Adrenal gland (tissue), 12 donors: ENCODE measurements around the gene ADPRS. TPM values are rescaled to one million over a fixed set of nuclear protein-coding genes. Genes with fewer than 3 reads are reported as not detected.

Experiments
- DNase-seq, 7 donors: peaks; one replicate each; pipeline ENCODE4 v3.0.0-alpha.2; 2019 to 2020
- H3K27ac ChIP-seq, 5 donors: fragments of 200-600 bp; sonication (generic) in 4 of 5; 1 replicate in 3 of 5; 2 replicates in 2 of 5; pipeline versions ENCODE4 v1.5.1 to v1.8.0; 2016 to 2020; ENCODE audit warnings: mild to moderate bottlenecking in 1 of 5
- H3K27me3 ChIP-seq: fragments of 200-600 bp; 2 replicates; pipeline ENCODE4 v1.8.0; 2021
- H3K36me3 ChIP-seq, 2 donors: fragments of 200-600 bp; replicated peaks in 1 of 2; 1 replicate in 1 of 2; 2 replicates in 1 of 2; pipeline versions ENCODE4 v1.5.1 to v1.8.0; 2018 to 2022
- H3K4me1 ChIP-seq, 2 donors: fragments of 200-600 bp; replicated peaks in 1 of 2; 1 replicate in 1 of 2; 2 replicates in 1 of 2; pipeline versions ENCODE4 v1.5.1 to v1.8.0; 2018 to 2021
- H3K4me3 ChIP-seq, 4 donors: fragments of 200-600 bp; sonication (generic) in 3 of 4; one replicate each; pipeline ENCODE4 v1.5.1; 2016 to 2018
- H3K9me3 ChIP-seq, 3 donors: fragments of 200-600 bp; sonication (generic) in 1 of 3; replicated peaks in 1 of 3; 1 replicate in 2 of 3; 2 replicates in 1 of 3; pipeline versions ENCODE4 v1.5.1 to v1.8.0; 2016 to 2021
- CTCF ChIP-seq, 6 experiments: fragments of 450-650 bp in 4 of 6; fragments of 200-600 bp in 2 of 6; sonication (generic) in 1 of 6; IDR thresholded peaks; 1 replicate in 5 of 6; 2 replicates in 1 of 6; pipeline versions ENCODE4 v1.5.1 to v1.8.0; 2016 to 2021; ENCODE audit warnings: antibody characterized with exemption in 6 of 6, mild to moderate bottlenecking in 2 of 6, moderate library complexity in 1 of 6
- POLR2A ChIP-seq, 2 donors: fragments of 450-650 bp; IDR thresholded peaks; one replicate each; pipeline ENCODE4 v1.6.1; 2017; ENCODE audit warnings: antibody characterized with exemption in 2 of 2, mild to moderate bottlenecking in 2 of 2, moderate library complexity in 1 of 2
- WGBS, 4 donors: extraction: QIAGEN DNeasy Blood & Tissue Kit in 2 of 4; methylation state at CpG; one replicate each; pipeline versions ENCODE4 v1.1.5 to v1.1.7; 2013 to 2017; 5-methylcytosine and 5-hydroxymethylcytosine counted together
- intact Hi-C, 2 donors: fragments of 100-400 bp; cut with DNase I; formaldehyde crosslinking; loops; one replicate each; pipeline versions ENCODE4 v1.14.1 to v1.15.0; 2022 to 2023
- polyA plus RNA-seq, 3 donors: library from polyadenylated mRNA; stranded (reverse); fragments of 200-250 nt in 2 of 3; fragments of 350-450 nt in 1 of 3; fragmentation: Illumina TruSeq in 1 of 3; extraction: RNeasy Lipid Tissue Mini Kit (QIAGEN cat#74804) in 1 of 3; gene quantifications; one replicate each; pipeline ENCODE4 v1.2.3, GENCODE V29; 2013 to 2014
- total RNA-seq, 9 donors: library from RNA; depleted of rRNA in 4 of 9; stranded (reverse); fragments of >200 nt in 4 of 9; fragments of 120-200 nt in 1 of 9; fragmentation: NEBNext Ultra II Directional in 1 of 9; extraction: Animal tissue kit (Norgen Biotek cat#: 25700) in 1 of 9; gene quantifications; one replicate each; pipeline versions ENCODE4 v1.1.0 to v1.2.4, GENCODE V29; 2013 to 2023
- donor health status: healthy with polysubstance abuse.
- donor health status: Bipolar disorder and iron deficiency.
- donor health status: DM: yes; HTN: yes; CAD: no.
- donor health status: DM: no; HTN: no; CAD: no.
- donor health status: DM: no; HTN: no; CAD: no.
- donor health status: DM: yes; HTN: yes; CAD: no.

ADPRS gene
- total and polyA plus RNA-seq, 12 donors = 40.1 to 84.5 (median 52.1) TPM

- Histone ChIP-seq H3K36me3 (no peaks in the 10 kb centered on the region), H3K4me3 (no peak overlapping the region), H3K4me1 (no peaks in the 10 kb centered on the region), H3K9me3 (no peaks in the 10 kb centered on the region), H3K27me3 (no peaks in the 10 kb centered on the region), H3K27ac (no peak overlapping the region)
- TF ChIP-seq CTCF (IDR thresholded peaks at IDR 0.05) (no peak), POLR2A (IDR thresholded peaks at IDR 0.05) (no peak)
- intact Hi-C loops = no loop called here
- DNase-seq = no peak
- 80 to 88% (median 86%) methylated on average over 14 of the region's 14 CpGs for WGBS, 4 donors
These were observed 19.6 kb downstream of the ADPRS start for GRCh38 chr1:36108314-36108713.

GRCh38 chr1:36109041-36109679 is 20.5 kb downstream of the ADPRS start:
- no peak for DNase-seq
- no peak for TF ChIP-seq CTCF (IDR thresholded peaks at IDR 0.05)
- TF ChIP-seq POLR2A (IDR thresholded peaks at IDR 0.05) = no peak
- H3K27ac ChIP-seq = no peak overlapping the region
- H3K4me3 ChIP-seq = no peak overlapping the region
- no peaks in the 10 kb centered on the region for H3K9me3 ChIP-seq
- 84 to 95% (median 88%) methylated on average over 8 to 11 of the region's 11 CpGs for WGBS, 4 donors
- intact Hi-C loops = no loop called here
- no peaks in the 10 kb centered on the region for H3K27me3 ChIP-seq
- H3K36me3 ChIP-seq = no peaks in the 10 kb centered on the region
- no peaks in the 10 kb centered on the region for H3K4me1 ChIP-seq

- intact Hi-C loops = no loop called here
These were observed 22.5 kb downstream of the ADPRS start for GRCh38 chr1:36111151-36111550.

GRCh38 chr1:36112823-36113222 is 24.1 kb downstream of the ADPRS start:
- DNase-seq = no peak
- Histone ChIP-seq H3K9me3 (no peaks in the 10 kb centered on the region), H3K27me3 (no peaks in the 10 kb centered on the region), H3K4me3 (no peak overlapping the region), H3K4me1 (no peaks in the 10 kb centered on the region), H3K36me3 (no peaks in the 10 kb centered on the region), H3K27ac (no peak overlapping the region)
- intact Hi-C loops = no loop called here
- TF ChIP-seq POLR2A (IDR thresholded peaks at IDR 0.05) (no peak), CTCF (IDR thresholded peaks at IDR 0.05) (no peak)
- 84 to 94% (median 88%) methylated on average over 8 to 9 of the region's 9 CpGs for WGBS, 4 donors

More at GRCh38 chr1:36111151-36111550, 22.5 kb downstream of the ADPRS start:
- Histone ChIP-seq H3K4me1 (no peaks in the 10 kb centered on the region), H3K9me3 (no peaks in the 10 kb centered on the region), H3K36me3 (no peaks in the 10 kb centered on the region), H3K27ac (no peak overlapping the region), H3K4me3 (no peak overlapping the region), H3K27me3 (no peaks in the 10 kb centered on the region)
- DNase-seq = no peak
- TF ChIP-seq POLR2A (IDR thresholded peaks at IDR 0.05) (no peak), CTCF (IDR thresholded peaks at IDR 0.05) (no peak)
- 66 to 76% (median 70%) methylated on average over 4 of the region's 4 CpGs for WGBS, 4 donors
